Tibial nerve (tissue), 4 donors: ENCODE results near the gene IL13RA2. TPM values are rescaled to one million over a fixed set of nuclear protein-coding genes. Genes with fewer than 3 reads are reported as not detected.

Experiments
- DNase-seq, 2 donors: peaks; one replicate each; pipeline ENCODE4 v3.0.0-alpha.2; 2019; ENCODE audit warnings: low spot score in 2 of 2
- H3K27ac ChIP-seq, 4 donors: fragments of 200-600 bp; sonication (generic) in 3 of 4; one replicate each; pipeline ENCODE4 v1.5.1; 2017 to 2019; ENCODE audit warnings: mild to moderate bottlenecking in 1 of 4
- H3K27me3 ChIP-seq, 2 donors: fragments of 200-600 bp; sonication (generic) in 1 of 2; one replicate each; pipeline versions ENCODE4 v1.5.1 to v1.6.0; 2017 to 2019
- H3K36me3 ChIP-seq, 3 donors: fragments of 200-600 bp; sonication (generic); one replicate each; pipeline ENCODE4 v1.5.1; 2018 to 2019
- H3K4me1 ChIP-seq, 4 donors: fragments of 200-600 bp; sonication (generic) in 3 of 4; one replicate each; pipeline ENCODE4 v1.5.1; 2017 to 2019
- H3K4me3 ChIP-seq, 4 donors: fragments of 200-600 bp; sonication (generic) in 3 of 4; one replicate each; pipeline ENCODE4 v1.5.1; 2017 to 2019; ENCODE audit warnings: mild to moderate bottlenecking in 1 of 4, moderate library complexity in 1 of 4
- H3K9me3 ChIP-seq, 4 donors: fragments of 200-600 bp; sonication (generic) in 3 of 4; one replicate each; pipeline ENCODE4 v1.5.1; 2017 to 2019
- EP300 ChIP-seq, 2 donors: sonication (generic); formaldehyde crosslinking; IDR thresholded peaks; one replicate each; pipeline ENCODE4 v1.6.1; 2017; ENCODE audit warnings: antibody characterized with exemption in 2 of 2, mild to moderate bottlenecking in 1 of 2
- POLR2A ChIP-seq, 2 donors: fragments of 450-650 bp; IDR thresholded peaks; one replicate each; pipeline ENCODE4 v1.6.1; 2017; ENCODE audit warnings: antibody characterized with exemption in 2 of 2, mild to moderate bottlenecking in 2 of 2, moderate library complexity in 2 of 2
- WGBS, 2 donors: methylation state at CpG; one replicate each; pipeline ENCODE4 v1.1.5; 2018; 5-methylcytosine and 5-hydroxymethylcytosine counted together
- small RNA-seq: library from RNA; depleted of rRNA; stranded (forward); fragments of <200 nt; gene quantifications from one replicate; pipeline ENCODE3, GENCODE V24; 2016
- total RNA-seq, 4 donors: library from RNA; depleted of rRNA; stranded (reverse); fragments of >200 nt; gene quantifications; one replicate each; pipeline ENCODE4 v1.1.0, GENCODE V29; 2016
- TF ChIP-seq, protein P1 (sequence below), 5 experiments: fragments of 200-600 bp in 3 of 5; fragments of 450-650 bp in 2 of 5; sonication (generic) in 3 of 5; IDR thresholded peaks; one replicate each; pipeline ENCODE4 v1.5.1; 2016 to 2019; ENCODE audit warnings: antibody characterized with exemption in 5 of 5, mild to moderate bottlenecking in 3 of 5, moderate library complexity in 2 of 5

The IL13RA2 gene
- total RNA-seq, 4 donors from 2014 or later = 3.5 TPM; not detected in 3

DNA sequence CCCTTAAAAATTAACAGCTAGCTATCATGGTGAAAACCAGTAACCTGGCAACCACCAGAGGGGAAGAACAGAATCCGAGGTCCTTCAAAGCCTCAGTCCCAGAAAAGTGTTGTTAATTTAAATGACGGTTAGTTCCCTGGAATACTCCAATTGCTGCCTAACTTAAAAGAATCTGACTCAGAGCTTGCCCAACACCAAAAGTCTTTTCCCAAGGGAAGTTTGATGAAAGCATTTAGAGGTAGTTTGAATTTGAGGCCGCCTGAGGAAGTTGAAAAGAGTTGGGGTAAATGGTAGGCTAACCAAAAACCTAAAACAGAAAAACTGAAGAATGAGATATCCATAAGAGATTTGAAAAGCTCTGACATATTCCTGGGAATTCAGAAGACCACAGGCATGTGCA, 46.6 kb downstream of the IL13RA2 start:
- Histone ChIP-seq H3K4me3 (no peak overlapping the region), H3K36me3 (no peaks in the 10 kb centered on the region), H3K4me1 (no peaks in the 10 kb centered on the region), H3K27ac (no peak overlapping the region), H3K9me3 (no peaks in the 10 kb centered on the region), H3K27me3 (peaks cover 0 to 15% of the 10 kb centered on the region in 2 donors)
- TF ChIP-seq EP300 (IDR thresholded peaks at IDR 0.05) = no peak
- TF ChIP-seq, protein P1, sequence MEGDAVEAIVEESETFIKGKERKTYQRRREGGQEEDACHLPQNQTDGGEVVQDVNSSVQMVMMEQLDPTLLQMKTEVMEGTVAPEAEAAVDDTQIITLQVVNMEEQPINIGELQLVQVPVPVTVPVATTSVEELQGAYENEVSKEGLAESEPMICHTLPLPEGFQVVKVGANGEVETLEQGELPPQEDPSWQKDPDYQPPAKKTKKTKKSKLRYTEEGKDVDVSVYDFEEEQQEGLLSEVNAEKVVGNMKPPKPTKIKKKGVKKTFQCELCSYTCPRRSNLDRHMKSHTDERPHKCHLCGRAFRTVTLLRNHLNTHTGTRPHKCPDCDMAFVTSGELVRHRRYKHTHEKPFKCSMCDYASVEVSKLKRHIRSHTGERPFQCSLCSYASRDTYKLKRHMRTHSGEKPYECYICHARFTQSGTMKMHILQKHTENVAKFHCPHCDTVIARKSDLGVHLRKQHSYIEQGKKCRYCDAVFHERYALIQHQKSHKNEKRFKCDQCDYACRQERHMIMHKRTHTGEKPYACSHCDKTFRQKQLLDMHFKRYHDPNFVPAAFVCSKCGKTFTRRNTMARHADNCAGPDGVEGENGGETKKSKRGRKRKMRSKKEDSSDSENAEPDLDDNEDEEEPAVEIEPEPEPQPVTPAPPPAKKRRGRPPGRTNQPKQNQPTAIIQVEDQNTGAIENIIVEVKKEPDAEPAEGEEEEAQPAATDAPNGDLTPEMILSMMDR (IDR thresholded peaks at IDR 0.05) = no peak
- TF ChIP-seq POLR2A (IDR thresholded peaks at IDR 0.05) = no peak
- no peak for DNase-seq
- WGBS, 2 donors = 64 to 77% methylated on average over 3 of the region's 3 CpGs

DNA sequence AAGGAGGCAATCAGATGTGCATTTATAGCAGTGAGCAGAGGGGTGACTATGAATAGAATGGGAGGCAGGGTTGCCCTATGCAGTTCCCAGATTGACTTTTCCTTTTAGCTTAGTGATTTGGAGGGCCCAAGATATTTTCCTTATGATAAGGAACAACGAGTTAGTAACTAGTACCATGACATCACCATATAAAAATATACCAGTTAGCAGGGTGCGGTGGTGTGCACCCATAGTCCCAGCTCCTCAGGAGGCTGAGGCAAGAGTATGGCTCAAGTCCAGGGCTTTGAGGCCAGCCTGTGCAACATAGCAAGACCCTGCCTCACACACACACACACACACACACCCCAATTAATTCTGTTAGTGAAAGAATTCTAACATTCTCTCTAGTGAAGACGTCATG, 53.0 kb downstream of the IL13RA2 start:
- no peaks in the 10 kb centered on the region for H3K9me3 ChIP-seq
- WGBS, 2 donors = 51 to 52% methylated on average over 2 to 3 of the region's 3 CpGs
- no peaks in the 10 kb centered on the region for H3K4me1 ChIP-seq
- no peak overlapping the region for H3K27ac ChIP-seq
- no peak for DNase-seq
- peaks cover 0 to 23% of the 10 kb centered on the region in 2 donors for H3K27me3 ChIP-seq
- TF ChIP-seq POLR2A (IDR thresholded peaks at IDR 0.05) (no peak), EP300 (IDR thresholded peaks at IDR 0.05) (no peak)
- TF ChIP-seq, protein P1 (IDR thresholded peaks at IDR 0.05) = no peak
- no peak overlapping the region for H3K4me3 ChIP-seq
- H3K36me3 ChIP-seq = no peaks in the 10 kb centered on the region

DNA sequence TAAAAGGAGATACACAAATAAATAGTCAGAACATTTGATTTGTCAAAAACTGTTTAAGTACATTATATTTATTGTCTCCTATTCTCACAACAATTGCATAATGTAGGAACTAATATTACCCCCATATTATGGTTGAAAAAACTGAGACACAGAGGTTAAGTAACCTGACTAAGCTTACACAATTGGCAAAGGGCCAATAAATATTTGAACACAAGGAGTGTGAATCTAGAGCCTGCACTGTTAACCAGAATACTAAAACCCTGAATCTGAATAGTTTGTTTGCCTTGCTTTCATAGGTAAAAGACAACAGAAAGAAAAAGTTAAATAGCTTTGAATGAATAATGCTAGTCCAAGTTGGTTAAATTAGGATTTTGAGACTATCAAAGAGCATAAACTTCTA, 55.2 kb downstream of the IL13RA2 start:
- TF ChIP-seq, protein P1 (IDR thresholded peaks at IDR 0.05) = no peak
- TF ChIP-seq EP300 (IDR thresholded peaks at IDR 0.05) = no peak
- H3K36me3 ChIP-seq = no peaks in the 10 kb centered on the region
- no peak overlapping the region for H3K27ac ChIP-seq
- peaks cover 0 to 16% of the 10 kb centered on the region in 2 donors for H3K27me3 ChIP-seq
- no peaks in the 10 kb centered on the region for H3K4me1 ChIP-seq
- no peak overlapping the region for H3K4me3 ChIP-seq
- DNase-seq = no peak
- no peaks in the 10 kb centered on the region for H3K9me3 ChIP-seq

DNA sequence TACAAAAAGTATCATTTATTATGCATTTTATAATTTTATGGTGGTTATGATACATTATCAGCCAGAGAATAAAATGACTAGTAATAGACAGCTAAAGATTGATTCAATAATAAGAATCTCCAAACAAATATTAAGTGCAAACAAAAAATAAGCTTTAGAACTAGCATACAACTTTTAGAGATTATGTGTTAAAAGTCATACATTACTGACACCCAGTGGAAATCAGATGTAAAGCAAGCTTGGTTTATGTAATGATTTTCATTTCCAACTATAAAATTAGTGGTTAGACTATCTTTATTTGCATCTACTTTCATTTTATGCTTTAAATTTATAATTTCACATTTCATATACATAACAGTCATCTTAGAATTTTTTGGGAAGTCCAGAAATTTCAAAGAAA, 57.7 kb downstream of the IL13RA2 start:
- TF ChIP-seq POLR2A (IDR thresholded peaks at IDR 0.05) (no peak), EP300 (IDR thresholded peaks at IDR 0.05) (no peak)
- TF ChIP-seq, protein P1 (IDR thresholded peaks at IDR 0.05) = peak in 4 of 5 experiments; percentile 17 to 38 (median 28)
- Histone ChIP-seq H3K4me3 (no peak overlapping the region), H3K4me1 (no peaks in the 10 kb centered on the region), H3K27ac (no peak overlapping the region), H3K36me3 (no peaks in the 10 kb centered on the region), H3K27me3 (peaks cover 0 to 16% of the 10 kb centered on the region in 2 donors), H3K9me3 (no peaks in the 10 kb centered on the region)
- no peak for DNase-seq

Small RNA genes lying within 50 kb of the gene (small RNA-seq; reads per million reads assigned to genes)
- not detected for gene RNU6-648P

Other genes starting within 250 kb of the IL13RA2 start
- not detected for gene RBMXL3, start 171.8 kb upstream of the IL13RA2 start, total RNA-seq
- gene LRCH2, start 216.5 kb upstream of the IL13RA2 start, total RNA-seq = 1 to 10 TPM; 3.3 to 7.1 (median 5.7) TPM